Mesothelial cell of epicardium (in vitro differentiated cells): ENCODE data around the gene SLC45A1. TPM values are rescaled to one million over a fixed set of nuclear protein-coding genes. Genes with fewer than 3 reads are reported as not detected.

Experiments used
- DNase-seq, 2 experiments: peaks; one replicate each; pipeline ENCODE4 v3.0.0; 2021; ENCODE audit warnings: low spot score in 2 of 2; ENCODE audit not compliant: unreplicated experiment in 2 of 2
- H3K27ac Mint-ChIP-seq: 2 replicates; pipeline ENCODE4 v1.8.0; 2021; ENCODE audit warnings: mixed read lengths
- H3K27me3 Mint-ChIP-seq: 2 replicates; pipeline ENCODE4 v1.8.0; 2021; ENCODE audit warnings: low read depth, mixed read lengths
- H3K36me3 Mint-ChIP-seq: 2 replicates; pipeline ENCODE4 v1.8.0; 2021; ENCODE audit warnings: mixed read lengths
- H3K4me1 Mint-ChIP-seq: 2 replicates; pipeline ENCODE4 v1.8.0; 2021; ENCODE audit warnings: mixed read lengths
- H3K4me3 Mint-ChIP-seq: 2 replicates; pipeline ENCODE4 v1.8.0; 2021; ENCODE audit warnings: mild to moderate bottlenecking, moderate library complexity, mixed read lengths
- H3K9me3 Mint-ChIP-seq: 2 replicates; pipeline ENCODE4 v1.8.0; 2021; ENCODE audit warnings: mixed read lengths
- CTCF ChIP-seq: fragments of 200-600 bp; sonication (generic); IDR thresholded peaks from one replicate; pipeline ENCODE4 v1.5.0; 2021; ENCODE audit warnings: antibody characterized with exemption; ENCODE audit not compliant: unreplicated experiment
- total RNA-seq: library from RNA; stranded (reverse); gene quantifications from 3 replicates; pipeline ENCODE4 v1.2.1, GENCODE V29; 2021

Gene SLC45A1
- total RNA-seq, 1 donor from 2014 or later, result 4.9 TPM

DNA sequence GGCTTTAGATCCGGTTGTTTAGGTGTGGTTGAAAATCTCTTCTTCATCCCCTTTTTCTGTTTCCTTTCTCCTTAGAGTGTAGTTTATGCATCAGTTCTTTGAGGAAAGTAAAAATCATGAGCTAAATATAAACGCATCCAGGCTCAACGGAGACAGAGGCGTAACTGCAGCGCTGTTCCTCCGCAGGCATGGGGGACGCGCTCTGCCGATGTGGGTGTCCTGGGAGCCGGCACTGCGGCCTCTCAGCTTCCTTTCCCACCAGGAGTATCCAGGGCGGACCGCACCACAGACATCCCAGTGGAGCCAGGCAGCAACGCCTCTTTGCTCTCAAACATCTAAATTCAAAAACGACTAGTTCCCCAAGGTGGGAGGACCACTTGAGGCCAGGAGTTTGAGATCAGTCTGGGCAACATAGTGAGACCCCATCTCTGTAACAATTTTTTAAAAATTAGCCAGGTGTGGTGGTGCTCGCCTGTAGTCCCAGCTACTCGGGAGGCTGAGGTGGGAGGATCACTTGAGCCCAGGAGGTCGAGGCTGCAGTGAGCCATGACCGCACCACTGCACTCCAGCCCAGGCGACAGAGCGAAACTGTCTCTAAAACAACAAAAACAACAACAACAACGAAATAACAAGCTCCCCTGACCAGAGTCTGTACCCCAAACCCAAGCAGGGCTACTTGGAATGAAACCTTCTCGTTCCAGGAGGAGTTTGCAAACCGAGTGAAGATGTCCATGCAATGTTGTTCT, 16.4 kb downstream of the SLC45A1 start:
- no peak for TF ChIP-seq CTCF
- H3K27ac Mint-ChIP-seq, result no peak overlapping the region
- peaks cover 4% of the 10 kb centered on the region for H3K9me3 Mint-ChIP-seq
- no peak for DNase-seq
- H3K4me1 Mint-ChIP-seq, result no peaks in the 10 kb centered on the region
- peaks cover 17% of the 10 kb centered on the region for H3K36me3 Mint-ChIP-seq
- H3K27me3 Mint-ChIP-seq, result no peaks in the 10 kb centered on the region
- no peak overlapping the region for H3K4me3 Mint-ChIP-seq

GRCh38 chr1:8335246-8335645, 17.3 kb downstream of the SLC45A1 start:
- DNase-seq, result no peak
- H3K27ac Mint-ChIP-seq, result no peak overlapping the region
- no peaks in the 10 kb centered on the region for H3K27me3 Mint-ChIP-seq
- H3K4me3 Mint-ChIP-seq, result no peak overlapping the region
- H3K9me3 Mint-ChIP-seq, result peaks cover 4% of the 10 kb centered on the region
- H3K36me3 Mint-ChIP-seq, result peaks cover 22% of the 10 kb centered on the region
- no peaks in the 10 kb centered on the region for H3K4me1 Mint-ChIP-seq
- TF ChIP-seq CTCF, result no peak

GRCh38 chr1:8337776-8338525, 20.0 kb downstream of the SLC45A1 start:
- no peak overlapping the region for H3K4me3 Mint-ChIP-seq
- no peak overlapping the region for H3K27ac Mint-ChIP-seq
- DNase-seq, result no peak
- H3K4me1 Mint-ChIP-seq, result peaks cover 2% of the 10 kb centered on the region
- peaks cover 27% of the 10 kb centered on the region for H3K36me3 Mint-ChIP-seq
- H3K27me3 Mint-ChIP-seq, result no peaks in the 10 kb centered on the region
- H3K9me3 Mint-ChIP-seq, result peaks cover 4% of the 10 kb centered on the region
- no peak for TF ChIP-seq CTCF

DNA sequence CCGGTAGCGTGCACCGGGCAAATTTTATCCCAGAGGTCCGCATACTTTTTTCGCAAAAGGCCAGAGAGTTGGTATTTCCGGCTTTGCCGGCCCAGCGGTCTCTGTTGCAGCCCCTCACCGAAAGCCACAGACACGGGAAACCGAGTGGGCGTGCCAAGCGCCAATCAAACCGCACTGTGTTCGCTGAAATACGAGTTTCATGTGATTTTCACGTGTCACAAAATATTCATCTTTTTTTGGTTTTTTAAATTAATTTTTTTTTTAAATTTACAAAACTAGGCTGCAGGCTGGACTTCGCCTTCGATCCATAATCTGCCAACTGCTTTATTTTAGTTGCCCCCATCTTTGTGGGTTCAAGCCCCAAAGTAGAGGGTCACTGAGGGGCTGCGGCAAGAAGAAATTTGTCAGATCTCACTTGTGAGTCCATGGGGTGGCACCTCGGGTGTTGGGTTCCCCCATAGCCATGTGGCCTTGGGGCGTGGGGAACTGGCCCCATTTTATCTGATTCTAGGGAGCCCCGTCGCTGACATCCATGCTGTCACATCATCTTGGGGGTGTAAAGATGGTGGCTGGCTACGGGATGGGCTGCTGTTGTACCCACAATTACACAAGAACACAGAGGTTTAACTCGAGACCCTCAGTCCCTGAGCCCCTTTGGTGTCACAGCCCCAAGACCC, 20.8 kb downstream of the SLC45A1 start:
- no peak for TF ChIP-seq CTCF
- Mint-ChIP-seq H3K4me1 (peaks cover 9% of the 10 kb centered on the region), H3K36me3 (peaks cover 26% of the 10 kb centered on the region), H3K27me3 (no peaks in the 10 kb centered on the region), H3K4me3 (no peak overlapping the region), H3K27ac (no peak overlapping the region), H3K9me3 (peaks cover 4% of the 10 kb centered on the region)
- no peak for DNase-seq

DNA sequence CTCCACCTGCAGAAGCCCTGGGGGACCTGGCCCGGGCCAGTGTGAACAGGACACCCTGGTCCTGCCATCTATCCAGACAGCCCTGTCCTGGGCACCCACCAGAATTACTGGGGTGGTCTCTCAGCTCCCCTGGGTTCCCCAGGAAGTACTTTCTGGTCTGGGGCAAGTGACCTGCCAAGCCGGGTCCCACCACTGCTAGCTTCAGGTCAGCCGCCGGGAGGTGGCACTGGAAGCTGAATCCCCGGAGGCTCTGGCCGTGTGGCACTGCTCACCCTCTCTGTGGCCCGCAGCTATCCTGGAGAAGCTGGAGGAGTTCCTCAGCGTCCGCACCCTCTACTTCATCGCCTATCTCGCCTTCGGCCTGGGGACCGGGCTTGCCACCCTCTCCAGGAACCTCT, 21.3 kb downstream of the SLC45A1 start:
- Mint-ChIP-seq H3K9me3 (peaks cover 4% of the 10 kb centered on the region), H3K27ac (no peak overlapping the region), H3K36me3 (peaks cover 21% of the 10 kb centered on the region), H3K27me3 (no peaks in the 10 kb centered on the region), H3K4me1 (peaks cover 13% of the 10 kb centered on the region), H3K4me3 (no peak overlapping the region)
- DNase-seq, result no peak
- TF ChIP-seq CTCF, result no peak
